Cardiac septum (tissue), 1 donor: ENCODE measurements around the gene NEURL1B. TPM values are rescaled to one million over a fixed set of nuclear protein-coding genes. Genes with fewer than 3 reads are reported as not detected.
A peak's percentile ranks its signal among the peaks of the same experiment; 100 is the strongest.
"Not testable (repeated sequence)": the region's sequence is repeated elsewhere in the genome, so short reads cannot be mapped to it uniquely, and the experiment has no call there.

Experiments
- DNase-seq: peaks from one replicate; pipeline ENCODE4 v3.0.0-alpha.2; 2020; ENCODE audit warnings: low spot score
- intact Hi-C: fragments of 100-400 bp; cut with DNase I; formaldehyde crosslinking; loops from one replicate; pipeline ENCODE4 v1.14.0; 2022
- total RNA-seq: library from RNA; stranded (reverse); fragmentation: NEBNext Ultra II Directional; extraction: Animal tissue kit (Norgen Biotek cat#: 25700); gene quantifications from one replicate; pipeline ENCODE4 v1.2.1, GENCODE V29; 2021
- donor health status: DM: no; HTN: no; CAD: no.

NEURL1B gene
- total RNA-seq, 1 donor from 2014 or later, result 19.7 TPM

DNA sequence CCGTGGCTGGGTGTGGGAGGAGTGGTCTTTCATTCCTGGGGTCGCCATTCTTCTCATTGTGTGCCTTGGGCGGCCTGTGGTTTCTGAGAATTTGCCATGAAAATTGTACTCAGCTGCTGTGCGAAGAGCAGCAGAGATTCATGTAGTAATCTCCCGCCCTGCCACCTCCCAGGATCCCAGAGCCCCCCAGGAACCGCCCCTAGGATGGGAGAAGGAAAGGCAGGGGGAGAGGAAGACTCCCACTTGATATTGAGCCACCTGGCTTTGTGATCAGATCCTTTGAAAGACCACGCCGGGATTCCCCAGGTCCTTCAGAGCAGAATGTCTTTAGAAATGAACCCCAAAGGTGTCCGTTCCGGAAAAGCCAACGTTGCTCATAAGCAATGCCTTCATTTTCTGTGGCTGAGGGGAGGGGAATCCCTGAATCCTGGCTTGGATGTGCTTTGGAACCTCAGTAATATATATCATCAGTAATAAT lies 27.6 kb downstream of the NEURL1B start:
- intact Hi-C loops, result no loop called here
- no peak for DNase-seq

- intact Hi-C loops, result no loop called here
These were observed 28.4 kb downstream of the NEURL1B start for GRCh38 chr5:172669386-172670004.

GRCh38 chr5:172670005-172670402 lies 28.9 kb downstream of the NEURL1B start:
- intact Hi-C loops, result no loop called here
- no peak for DNase-seq

More at GRCh38 chr5:172669386-172670004, 28.4 kb downstream of the NEURL1B start:
- DNase-seq, result no peak

GRCh38 chr5:172670444-172670843 lies 29.4 kb downstream of the NEURL1B start:
- no peak for DNase-seq
- intact Hi-C loops, result no loop called here

DNA sequence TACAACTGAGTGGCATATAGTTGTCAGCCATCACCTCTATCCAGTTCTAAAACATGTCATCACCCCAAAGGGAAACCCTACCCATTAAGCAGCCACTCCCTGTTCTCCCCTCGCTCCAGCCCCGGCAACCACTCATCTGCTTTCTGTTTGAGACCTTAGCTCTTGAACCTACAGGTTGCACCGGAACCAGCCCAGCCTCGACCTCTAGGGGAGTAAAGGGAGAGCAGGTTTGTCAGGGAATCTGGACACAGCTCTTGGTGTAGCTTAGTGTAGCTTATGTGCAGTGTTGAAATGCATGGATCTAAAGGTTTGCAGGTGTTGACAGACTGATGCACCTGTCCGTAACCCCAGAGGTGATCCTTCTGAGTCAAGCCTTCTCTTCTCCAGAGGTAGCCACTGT lies 30.0 kb downstream of the NEURL1B start:
- DNase-seq, result no peak
- intact Hi-C loops, result no loop called here

DNA sequence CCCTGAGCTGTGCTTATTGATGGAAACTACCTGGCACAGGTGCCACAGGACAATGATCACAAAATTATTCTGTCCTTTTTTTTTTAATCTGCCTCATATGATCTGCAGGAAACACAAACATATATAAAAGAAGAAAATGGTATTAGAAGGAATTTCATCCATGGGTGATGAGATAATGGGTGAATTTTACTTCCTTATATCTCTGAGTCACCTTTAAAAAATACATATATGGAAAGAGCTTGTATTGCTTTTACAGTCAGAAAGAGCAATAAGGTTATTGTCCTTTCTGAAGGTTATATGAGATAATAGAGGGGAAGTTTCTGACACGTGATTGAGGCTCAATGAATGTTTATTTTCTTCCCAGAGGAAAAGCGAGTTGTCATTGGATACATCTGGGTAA lies 31.6 kb downstream of the NEURL1B start:
- no peak for DNase-seq
- intact Hi-C loops, result no loop called here

- no peak for DNase-seq
- intact Hi-C loops, result no loop called here
These were observed 33.1 kb downstream of the NEURL1B start for GRCh38 chr5:172674155-172674554.

- no peak for DNase-seq
- intact Hi-C loops, result no loop called here
These were observed 35.9 kb downstream of the NEURL1B start for GRCh38 chr5:172676914-172677475.

DNA sequence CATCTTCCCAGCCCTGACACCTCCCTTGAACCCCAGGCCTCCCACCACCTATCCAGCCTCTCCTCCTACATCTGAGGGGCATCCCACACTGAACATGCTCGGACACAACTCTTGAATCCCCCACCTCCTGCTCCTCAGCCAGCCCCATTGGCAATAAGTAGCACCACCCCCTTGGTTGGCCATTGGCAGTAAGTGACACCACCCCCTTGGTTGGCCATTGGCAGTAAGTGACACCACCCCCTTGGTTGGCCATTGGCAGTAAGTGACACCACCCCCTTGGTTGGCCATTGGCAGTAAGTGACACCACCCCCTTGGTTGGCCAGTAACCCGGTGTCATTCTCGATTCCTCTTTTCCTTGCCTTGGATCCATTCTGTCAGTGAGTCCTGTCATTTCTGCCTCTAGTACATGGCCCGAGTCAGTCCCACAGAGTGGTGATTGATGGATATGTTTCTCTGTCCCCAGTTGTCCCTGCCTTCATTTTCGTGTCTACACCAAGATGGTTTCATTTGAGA lies 37.4 kb downstream of the NEURL1B start:
- DNase-seq, intact Hi-C loops: not testable (repeated sequence)

GRCh38 chr5:172678902-172679301 lies 37.8 kb downstream of the NEURL1B start:
- peak; percentile 91 for DNase-seq

DNA sequence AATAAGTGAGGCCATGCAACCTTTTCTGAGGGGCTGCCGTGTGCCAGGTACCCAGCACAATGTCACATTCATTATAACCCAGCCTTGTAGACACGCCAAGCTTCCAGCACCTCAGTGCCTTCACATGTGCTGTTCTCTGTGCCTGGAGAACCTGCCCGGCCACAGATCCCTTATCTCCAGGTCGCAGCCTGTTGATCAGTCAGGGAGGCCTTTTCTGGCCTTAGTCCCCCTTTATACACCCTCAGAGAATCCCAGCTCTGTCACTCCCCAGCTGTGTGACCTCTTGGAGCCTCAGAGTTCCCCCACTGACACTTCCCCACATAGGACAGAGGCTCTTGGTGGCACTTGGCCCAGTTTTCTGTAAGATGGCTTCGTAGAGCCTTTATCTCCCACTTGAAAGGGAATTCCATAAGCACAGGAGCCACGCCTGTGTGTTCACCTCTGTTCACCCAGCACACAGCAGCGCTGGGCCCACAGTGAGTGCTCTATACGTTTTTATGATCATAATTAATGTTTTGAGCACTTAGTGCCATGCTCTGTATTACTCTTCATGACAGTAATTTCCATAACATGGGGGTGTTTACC lies 38.7 kb downstream of the NEURL1B start:
- no peak for DNase-seq
- intact Hi-C loops, result no loop called here

More at GRCh38 chr5:172678902-172679301, 37.8 kb downstream of the NEURL1B start:
- intact Hi-C loops, result no loop called here

DNA sequence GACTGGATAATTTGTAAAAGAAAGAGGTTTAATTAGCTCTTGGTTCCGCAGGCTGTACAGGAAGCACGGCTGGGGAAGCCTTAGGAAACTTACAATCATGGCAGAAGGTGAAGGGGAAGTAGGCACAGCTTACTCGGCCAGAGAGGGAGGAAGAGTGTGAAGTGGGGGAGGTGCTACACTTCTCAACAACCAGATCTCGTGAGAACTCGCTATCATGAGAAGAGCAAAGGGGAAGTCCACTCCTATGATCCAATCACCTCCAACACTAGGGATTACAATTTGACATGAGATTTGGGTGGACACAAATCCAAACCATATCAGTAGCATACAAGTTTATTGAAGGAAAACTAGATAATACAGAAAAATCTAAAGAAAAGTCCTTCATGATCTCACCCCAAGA lies 39.9 kb downstream of the NEURL1B start:
- no peak for DNase-seq
- intact Hi-C loops, result no loop called here

DNA sequence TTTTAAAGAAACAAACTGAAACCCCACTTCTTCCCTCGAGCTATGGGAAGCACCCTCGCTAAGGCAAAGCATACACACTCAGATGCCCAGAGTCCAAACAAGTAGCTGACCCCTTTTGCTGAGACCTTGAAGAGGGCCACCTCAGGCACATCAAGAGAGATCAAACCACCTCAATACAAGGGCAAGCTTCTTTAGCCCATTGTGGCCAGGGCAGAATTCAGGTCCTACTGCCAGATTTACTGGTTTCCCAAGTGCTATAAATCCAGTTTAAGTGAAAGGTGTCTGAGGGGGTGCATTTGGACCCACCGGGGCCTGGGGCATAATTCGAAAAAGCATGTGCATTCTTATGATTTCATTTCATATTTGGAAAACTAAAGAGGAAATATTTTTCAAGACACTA lies 40.4 kb downstream of the NEURL1B start:
- intact Hi-C loops, result no loop called here
- no peak for DNase-seq

DNA sequence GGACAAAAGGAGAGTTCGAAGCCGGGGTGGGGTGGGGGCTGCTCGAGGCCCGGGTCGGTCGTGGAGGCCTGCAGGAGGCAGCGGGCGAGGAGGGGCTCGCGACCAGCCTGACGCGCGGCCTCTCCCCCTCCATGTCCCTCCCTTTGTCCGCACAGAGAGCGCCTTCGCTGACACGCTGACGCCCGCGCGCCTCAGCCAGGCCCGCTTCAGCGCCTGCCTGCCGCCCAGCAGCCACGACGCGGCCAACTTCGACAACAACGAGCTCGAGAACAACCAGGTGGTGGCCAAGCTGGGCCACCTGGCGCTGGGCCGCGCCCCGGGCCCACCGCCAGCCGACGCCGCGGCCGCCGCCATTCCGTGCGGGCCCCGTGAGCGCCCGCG lies 42.2 kb downstream of the NEURL1B start:
- intact Hi-C loops, result no loop called here
- no peak for DNase-seq

GRCh38 chr5:172683645-172684471 lies 42.8 kb downstream of the NEURL1B start:
- intact Hi-C loops, result no loop called here
- DNase-seq, result no peak

- DNase-seq, result no peak
- intact Hi-C loops, result no loop called here
These were observed 44.0 kb downstream of the NEURL1B start for GRCh38 chr5:172685091-172685490.

- intact Hi-C loops, result no loop called here
- DNase-seq, result no peak
These were observed 45.0 kb downstream of the NEURL1B start for GRCh38 chr5:172686111-172686510.

DNA sequence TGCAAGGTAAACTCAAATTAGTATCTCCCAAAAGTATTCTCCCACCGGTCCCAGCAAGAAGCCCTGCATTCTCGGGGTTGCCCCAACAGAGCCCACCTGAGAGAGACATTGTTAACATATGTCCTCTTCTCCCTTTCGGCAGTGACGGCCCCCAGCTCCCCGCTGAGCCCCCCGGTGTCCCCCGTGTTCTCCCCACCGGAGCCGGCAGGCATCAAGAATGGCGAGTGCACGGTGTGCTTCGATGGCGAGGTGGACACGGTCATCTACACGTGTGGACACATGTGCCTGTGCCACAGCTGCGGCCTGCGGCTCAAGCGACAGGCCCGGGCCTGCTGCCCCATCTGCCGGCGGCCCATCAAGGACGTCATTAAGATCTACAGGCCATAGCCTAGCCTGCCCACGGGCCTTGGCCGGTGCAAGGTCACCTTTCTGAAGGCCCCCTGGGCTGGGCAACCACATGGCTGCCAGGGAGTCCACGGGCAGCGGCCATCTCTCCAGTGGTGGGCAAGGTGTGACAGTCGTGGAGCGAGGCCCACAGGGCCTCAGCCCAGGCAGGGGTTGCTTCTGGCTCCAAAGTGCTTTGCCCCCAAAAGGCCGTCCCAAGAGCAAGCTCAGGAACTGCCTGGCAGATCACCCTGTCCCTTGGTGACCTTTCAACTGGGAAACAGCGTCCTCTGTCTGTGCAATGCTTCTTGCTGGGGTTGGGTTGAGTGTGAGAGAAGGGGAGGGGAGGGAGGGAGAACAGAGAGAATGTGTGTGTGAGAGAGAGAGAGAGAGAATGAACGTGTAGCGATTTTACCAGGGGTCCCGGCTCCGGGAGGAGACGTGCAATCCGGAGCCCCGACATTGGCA lies 45.7 kb downstream of the NEURL1B start:
- intact Hi-C loops, result no loop called here
- DNase-seq, result no peak

- intact Hi-C loops, result no loop called here
These were observed 46.9 kb downstream of the NEURL1B start for GRCh38 chr5:172687940-172688339.

More at GRCh38 chr5:172687940-172688339, 46.9 kb downstream of the NEURL1B start:
- no peak for DNase-seq
